ENCODE data around the gene PRKAR1B. TPM values are rescaled to one million over a fixed set of nuclear protein-coding genes. Genes with fewer than 3 reads are reported as not detected.

Gene PRKAR1B
- total and polyA plus RNA-seq, 10 of the 15 experiments (the other 5 are each of a cell fraction or from before 2014, with no cell fraction given), result 1.4 to 45.6 (median 19.3) TPM

DNA sequence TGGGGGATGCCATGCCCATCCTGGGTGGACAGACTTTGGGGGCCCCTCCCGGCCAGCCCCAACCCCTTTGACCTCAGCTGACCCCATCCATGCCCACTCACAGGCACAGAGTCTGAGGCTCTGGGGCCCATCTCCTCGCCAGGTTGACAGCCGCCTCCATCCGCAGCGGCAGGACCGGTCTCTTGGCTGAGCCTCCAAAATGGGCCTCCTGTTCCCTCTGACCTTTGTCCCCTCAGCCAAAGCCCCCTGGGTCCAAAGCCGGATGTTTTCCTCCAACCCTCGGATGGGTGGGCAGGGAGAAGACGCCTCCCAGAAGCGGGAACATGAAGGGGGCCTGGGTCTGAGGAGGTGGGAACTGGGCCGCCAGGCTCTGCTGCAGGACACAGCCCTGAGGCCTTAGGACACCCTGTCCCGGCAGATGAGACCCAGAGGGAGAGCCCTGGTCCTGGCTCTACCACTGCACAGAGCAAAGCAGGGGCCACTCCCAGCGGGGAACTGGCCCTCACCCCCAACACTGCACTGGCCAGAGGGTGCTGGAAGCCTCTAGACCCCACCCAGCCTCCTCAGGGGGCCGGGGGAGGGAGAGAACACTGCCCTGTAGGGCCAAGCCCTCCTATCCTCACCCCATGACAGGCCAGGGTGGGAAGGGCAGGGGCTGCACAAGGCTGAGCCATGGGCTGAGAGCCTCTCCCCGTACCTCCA, 220.0 kb downstream of the PRKAR1B start:
- SMC1A ChIA-PET (ENCODE audit: uncharacterized antibody, unreplicated experiment), result no interaction called here
- WGBS (ENCODE audit: insufficient coverage, insufficient replicate concordance, low lambda C conversion rate, missing lambda C conversion rate), result 67% methylated on average over 15 of the region's 15 CpGs
- CTCF ChIA-PET, result no interaction called here
- no peak for ATAC-seq
- H3K36me3 ChIP-seq (ENCODE audit: control insufficient read depth in 2 of 2, insufficient read depth in 2 of 2, low read length in 1 of 2), result peaks cover 0 to 2% of the 10 kb centered on the region in 2 experiments; a peak in 2 of 4 replicates
- RAD21 ChIA-PET (ENCODE audit: unreplicated experiment), result no interaction called here
- intact Hi-C loops (cut with micrococcal nuclease; ENCODE audit: unreplicated experiment), result no loop called here
- DNase-seq (ENCODE audit: low read depth, low spot score), result no peak
- H3K27ac ChIP-seq (ENCODE audit: control insufficient read depth, insufficient read depth), result no peak overlapping the region
- no peaks in the 10 kb centered on the region for H3K27me3 ChIP-seq (replicated peaks in 1 of 2; ENCODE audit: control insufficient read depth in 2 of 2, insufficient read depth in 2 of 2, low read length in 1 of 2)
- TF ChIP-seq NR2F1 (conservative IDR thresholded peaks at IDR 0.05) (no peak), BACH1 (IDR thresholded peaks at IDR 0.05; ENCODE audit: borderline replicate concordance) (no peak), SREBF1 (IDR thresholded peaks at IDR 0.05; ENCODE audit: low read length) (no peak), TARDBP (IDR thresholded peaks at IDR 0.05; ENCODE audit: borderline replicate concordance) (no peak), NFIC (IDR thresholded peaks at IDR 0.05; ENCODE audit: low read depth, low read length) (no peak), ZNF24 (IDR thresholded peaks at IDR 0.05) (no peak), FOS (IDR thresholded peaks at IDR 0.05; ENCODE audit: borderline replicate concordance, extremely low read depth, insufficient read length) (no peak), EED (IDR thresholded peaks at IDR 0.05; ENCODE audit: low read depth) (no peak), RFX5 (IDR thresholded peaks at IDR 0.05; ENCODE audit: low read depth, low read length) (no peak), SRF (IDR thresholded peaks at IDR 0.05; ENCODE audit: low read depth in 2 of 2, low read length in 2 of 2) (no peak)
- TF ChIP-seq, protein P1, sequence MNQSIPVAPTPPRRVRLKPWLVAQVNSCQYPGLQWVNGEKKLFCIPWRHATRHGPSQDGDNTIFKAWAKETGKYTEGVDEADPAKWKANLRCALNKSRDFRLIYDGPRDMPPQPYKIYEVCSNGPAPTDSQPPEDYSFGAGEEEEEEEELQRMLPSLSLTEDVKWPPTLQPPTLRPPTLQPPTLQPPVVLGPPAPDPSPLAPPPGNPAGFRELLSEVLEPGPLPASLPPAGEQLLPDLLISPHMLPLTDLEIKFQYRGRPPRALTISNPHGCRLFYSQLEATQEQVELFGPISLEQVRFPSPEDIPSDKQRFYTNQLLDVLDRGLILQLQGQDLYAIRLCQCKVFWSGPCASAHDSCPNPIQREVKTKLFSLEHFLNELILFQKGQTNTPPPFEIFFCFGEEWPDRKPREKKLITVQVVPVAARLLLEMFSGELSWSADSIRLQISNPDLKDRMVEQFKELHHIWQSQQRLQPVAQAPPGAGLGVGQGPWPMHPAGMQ (IDR thresholded peaks at IDR 0.05; ENCODE audit: borderline replicate concordance), result no peak
- TF ChIP-seq, protein P2, sequence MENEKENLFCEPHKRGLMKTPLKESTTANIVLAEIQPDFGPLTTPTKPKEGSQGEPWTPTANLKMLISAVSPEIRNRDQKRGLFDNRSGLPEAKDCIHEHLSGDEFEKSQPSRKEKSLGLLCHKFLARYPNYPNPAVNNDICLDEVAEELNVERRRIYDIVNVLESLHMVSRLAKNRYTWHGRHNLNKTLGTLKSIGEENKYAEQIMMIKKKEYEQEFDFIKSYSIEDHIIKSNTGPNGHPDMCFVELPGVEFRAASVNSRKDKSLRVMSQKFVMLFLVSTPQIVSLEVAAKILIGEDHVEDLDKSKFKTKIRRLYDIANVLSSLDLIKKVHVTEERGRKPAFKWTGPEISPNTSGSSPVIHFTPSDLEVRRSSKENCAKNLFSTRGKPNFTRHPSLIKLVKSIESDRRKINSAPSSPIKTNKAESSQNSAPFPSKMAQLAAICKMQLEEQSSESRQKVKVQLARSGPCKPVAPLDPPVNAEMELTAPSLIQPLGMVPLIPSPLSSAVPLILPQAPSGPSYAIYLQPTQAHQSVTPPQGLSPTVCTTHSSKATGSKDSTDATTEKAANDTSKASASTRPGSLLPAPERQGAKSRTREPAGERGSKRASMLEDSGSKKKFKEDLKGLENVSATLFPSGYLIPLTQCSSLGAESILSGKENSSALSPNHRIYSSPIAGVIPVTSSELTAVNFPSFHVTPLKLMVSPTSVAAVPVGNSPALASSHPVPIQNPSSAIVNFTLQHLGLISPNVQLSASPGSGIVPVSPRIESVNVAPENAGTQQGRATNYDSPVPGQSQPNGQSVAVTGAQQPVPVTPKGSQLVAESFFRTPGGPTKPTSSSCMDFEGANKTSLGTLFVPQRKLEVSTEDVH (IDR thresholded peaks at IDR 0.05; ENCODE audit: low read depth, partially characterized antibody), result no peak
- BruUV-seq (replicated peaks), result no TSS peak
- no peaks in the 10 kb centered on the region for H4K20me1 ChIP-seq (ENCODE audit: control insufficient read depth, insufficient read depth)
- FAIRE-seq, result no peak
- no peak overlapping the region for H3K4me3 ChIP-seq
- H3K4me1 ChIP-seq (ENCODE audit: control insufficient read depth, insufficient read depth, low read length), result no peaks in the 10 kb centered on the region
- H3K4me2 ChIP-seq (ENCODE audit: control insufficient read depth, insufficient read depth), result no peak overlapping the region
- H3K9me3 ChIP-seq (replicated peaks; ENCODE audit: control insufficient read depth, insufficient read depth, low read length), result no peaks in the 10 kb centered on the region
- no peak overlapping the region for H3K9ac ChIP-seq (ENCODE audit: control insufficient read depth, insufficient read depth, low read length)
- H2AFZ ChIP-seq (ENCODE audit: control insufficient read depth, low read depth, low read length), result no peak overlapping the region
- H3K79me2 ChIP-seq (ENCODE audit: control insufficient read depth, insufficient read depth, low read length), result no peaks in the 10 kb centered on the region
- POLR2A ChIA-PET, result no interaction called here
- in situ Hi-C loops (cut with MboI), result no loop called here

All from GM12878 (cell line).